ENCODE data around the gene TNFRSF25.
"Not testable (repeated sequence)": the region's sequence is repeated elsewhere in the genome, so short reads cannot be mapped to it uniquely, and the experiment has no call there.

Gene TNFRSF25

GRCh38 chr1:6470132-6471085 lies 4.4 kb upstream of the TNFRSF25 start:
- DNase-seq (ENCODE audit: low read depth), result no peak

GRCh38 chr1:6468729-6469461 lies 2.9 kb upstream of the TNFRSF25 start:
- no peak for DNase-seq (ENCODE audit: low read depth)

GRCh38 chr1:6467744-6468688 lies 2.0 kb upstream of the TNFRSF25 start:
- DNase-seq (ENCODE audit: low read depth), result no peak

- DNase-seq (ENCODE audit: low read depth), result no peak
Measured at GRCh38 chr1:6467224-6467623, 1.3 kb upstream of the TNFRSF25 start.

- DNase-seq (ENCODE audit: low read depth), result no peak
Measured at GRCh38 chr1:6466751-6467150, 778 bp upstream of the TNFRSF25 start.

GRCh38 chr1:6465461-6466005 lies 440 bp downstream of the TNFRSF25 start:
- DNase-seq (ENCODE audit: low read depth), result no peak

GRCh38 chr1:6464915-6465314 lies 1.1 kb downstream of the TNFRSF25 start:
- DNase-seq (ENCODE audit: low read depth), result no peak

- no peak for DNase-seq (ENCODE audit: low read depth)
Measured at GRCh38 chr1:6464514-6464836, 1.5 kb downstream of the TNFRSF25 start.

- no peak for DNase-seq (ENCODE audit: low read depth)
Measured at GRCh38 chr1:6463120-6463412, 2.9 kb downstream of the TNFRSF25 start.

GRCh38 chr1:6462412-6463119 lies 3.4 kb downstream of the TNFRSF25 start:
- no peak for DNase-seq (ENCODE audit: low read depth)

GRCh38 chr1:6461538-6462411 lies 4.2 kb downstream of the TNFRSF25 start:
- no peak for DNase-seq (ENCODE audit: low read depth)

- DNase-seq (ENCODE audit: low read depth), result no peak
Measured at GRCh38 chr1:6461051-6461530, 4.9 kb downstream of the TNFRSF25 start.

GRCh38 chr1:6460301-6461050 lies 5.5 kb downstream of the TNFRSF25 start:
- no peak for DNase-seq (ENCODE audit: low read depth)

- DNase-seq (ENCODE audit: low read depth), result no peak
Measured at GRCh38 chr1:6459850-6460265, 6.1 kb downstream of the TNFRSF25 start.

- DNase-seq (ENCODE audit: low read depth), result no peak
Measured at GRCh38 chr1:6456800-6457466, 9.0 kb downstream of the TNFRSF25 start.

GRCh38 chr1:6455752-6456520 lies 10.0 kb downstream of the TNFRSF25 start:
- not testable (repeated sequence) for DNase-seq (ENCODE audit: low read depth)

- DNase-seq (ENCODE audit: low read depth), result no peak
Measured at GRCh38 chr1:6454856-6455751, 10.9 kb downstream of the TNFRSF25 start.

Data from fibroblast of gingiva (primary cell).